H9 (cell line): Measurements from ENCODE around the gene TRIM40. TPM values are rescaled to one million over a fixed set of nuclear protein-coding genes. Genes with fewer than 3 reads are reported as not detected.
A peak's percentile ranks its signal among the peaks of the same experiment; 100 is the strongest.

Source experiments
- DNase-seq: peaks from one replicate; pipeline ENCODE4 v3.0.0-alpha.2; 2017
- H2AFZ ChIP-seq: one replicate; pipeline ENCODE4 v1.6.1; 2013; ENCODE audit warnings: mild to moderate bottlenecking, low read length, control low read depth, moderate library complexity
- H2AK5ac ChIP-seq: 2 replicates; pipeline ENCODE4 v1.6.1; 2013; ENCODE audit warnings: low read length, control low read depth, mixed read lengths; ENCODE audit not compliant: insufficient read length
- H2BK120ac ChIP-seq: one replicate; pipeline ENCODE4 v1.6.1; 2013; ENCODE audit warnings: low read depth, mild to moderate bottlenecking, low read length, control low read depth, inconsistent platforms; ENCODE audit not compliant: poor library complexity, severe bottlenecking
- H2BK12ac ChIP-seq: 2 replicates; pipeline ENCODE4 v1.6.1; 2013; ENCODE audit warnings: low read length, control low read depth, mixed read lengths, low read depth; ENCODE audit not compliant: insufficient read length
- H2BK15ac ChIP-seq: 2 replicates; pipeline ENCODE4 v1.6.1; 2013; ENCODE audit warnings: low read depth, low read length, control low read depth
- H2BK20ac ChIP-seq: one replicate; pipeline ENCODE4 v1.6.1; 2013; ENCODE audit warnings: low read depth, mild to moderate bottlenecking, low read length, control low read depth, inconsistent platforms; ENCODE audit not compliant: poor library complexity, severe bottlenecking
- H2BK5ac ChIP-seq: 2 replicates; pipeline ENCODE4 v1.6.1; 2013; ENCODE audit warnings: low read length, control low read depth, mixed read lengths; ENCODE audit not compliant: insufficient read length
- H3K14ac ChIP-seq: 2 replicates; pipeline ENCODE4 v1.6.1; 2013; ENCODE audit warnings: low read length, control low read depth; ENCODE audit not compliant: insufficient read depth
- H3K18ac ChIP-seq: 2 replicates; pipeline ENCODE4 v1.6.1; 2013; ENCODE audit warnings: low read depth, mild to moderate bottlenecking, mixed read lengths, low read length, control low read depth; ENCODE audit not compliant: insufficient read length
- H3K23ac ChIP-seq: 2 replicates; pipeline ENCODE4 v1.6.1; 2013; ENCODE audit warnings: low read length, control low read depth, mixed read lengths, low read depth; ENCODE audit not compliant: insufficient read length
- H3K23me2 ChIP-seq: 2 replicates; pipeline ENCODE4 v1.6.1; 2013; ENCODE audit warnings: low read depth, mild to moderate bottlenecking, mixed read lengths, low read length, control low read depth; ENCODE audit not compliant: insufficient read length, poor library complexity, severe bottlenecking
- H3K27ac ChIP-seq: 2 replicates; pipeline ENCODE4 v1.5.1; 2013; ENCODE audit warnings: low read length, control low read depth, mixed read lengths, low read depth; ENCODE audit not compliant: insufficient read length
- H3K27me3 ChIP-seq: 2 replicates; pipeline ENCODE4 v1.6.1; 2013; ENCODE audit warnings: low read length, control low read depth, inconsistent platforms; ENCODE audit not compliant: insufficient read depth
- H3K4ac ChIP-seq: 2 replicates; pipeline ENCODE4 v1.6.1; 2013; ENCODE audit warnings: low read depth, mild to moderate bottlenecking, control low read depth, inconsistent platforms, low read length, moderate library complexity
- H3K4me1 ChIP-seq: 2 replicates; pipeline ENCODE4 v1.6.1; 2013; ENCODE audit warnings: low read length, control low read depth, inconsistent platforms; ENCODE audit not compliant: insufficient read depth
- H3K4me2 ChIP-seq: 2 replicates; pipeline ENCODE4 v1.6.1; 2013; ENCODE audit warnings: low read length, control low read depth, mixed read lengths; ENCODE audit not compliant: insufficient read length, insufficient read depth
- H3K56ac ChIP-seq: 2 replicates; pipeline ENCODE4 v1.6.1; 2013; ENCODE audit warnings: low read depth, mild to moderate bottlenecking, mixed read lengths, low read length, control low read depth; ENCODE audit not compliant: insufficient read length
- H3K79me1 ChIP-seq: 2 replicates; pipeline ENCODE4 v1.6.1; 2013; ENCODE audit warnings: low read depth, mild to moderate bottlenecking, moderate library complexity, low read length, control low read depth, inconsistent platforms; ENCODE audit not compliant: insufficient read depth, poor library complexity, severe bottlenecking
- H3K79me2 ChIP-seq: 2 replicates; pipeline ENCODE4 v1.6.1; 2013; ENCODE audit warnings: low read length, control low read depth, inconsistent platforms; ENCODE audit not compliant: insufficient read depth
- H3K9ac ChIP-seq: 2 replicates; pipeline ENCODE4 v1.6.1; 2013; ENCODE audit warnings: low read length, control low read depth, mixed read lengths; ENCODE audit not compliant: insufficient read length; ENCODE audit errors: extremely low read depth
- H3K9me3 ChIP-seq: one replicate; pipeline ENCODE4 v1.6.1; 2013; ENCODE audit warnings: low read depth, low read length, inconsistent platforms; ENCODE audit not compliant: control insufficient read depth
- H3T11ph ChIP-seq: one replicate; pipeline ENCODE4 v1.6.1; 2013; ENCODE audit warnings: mild to moderate bottlenecking, low read length, control low read depth, inconsistent platforms
- H4K20me1 ChIP-seq: one replicate; pipeline ENCODE4 v1.6.1; 2013; ENCODE audit not compliant: control insufficient read depth, insufficient read length, insufficient read depth
- H4K5ac ChIP-seq: 2 replicates; pipeline ENCODE4 v1.6.1; 2013; ENCODE audit warnings: low read depth, mild to moderate bottlenecking, mixed read lengths, low read length, control low read depth; ENCODE audit not compliant: insufficient read length
- H4K8ac ChIP-seq: replicated peaks from 2 replicates; pipeline ENCODE4 v1.6.1; 2013; ENCODE audit warnings: low read length, control low read depth, mixed read lengths, low read depth; ENCODE audit not compliant: insufficient read length
- H4K91ac ChIP-seq: 2 replicates; pipeline ENCODE4 v1.6.1; 2013; ENCODE audit warnings: low read depth, mild to moderate bottlenecking, moderate library complexity, mixed read lengths, low read length, control low read depth; ENCODE audit not compliant: insufficient read length
- H3K27ac Mint-ChIP-seq, 3 experiments: 2 replicates in 2 of 3; 3 replicates in 1 of 3; pipeline ENCODE4 v1.8.0; 2020 to 2021; ENCODE audit warnings: mixed read lengths in 3 of 3, mild to moderate bottlenecking in 1 of 3, moderate library complexity in 1 of 3
- H3K27me3 Mint-ChIP-seq: 2 replicates; pipeline ENCODE4 v1.8.0; 2021; ENCODE audit warnings: low read depth, mild to moderate bottlenecking, moderate library complexity, mixed read lengths
- H3K36me3 Mint-ChIP-seq, 3 experiments: 2 replicates in 2 of 3; 3 replicates in 1 of 3; pipeline ENCODE4 v1.8.0; 2020 to 2021; ENCODE audit warnings: low read depth in 3 of 3, mixed read lengths in 3 of 3; ENCODE audit not compliant: insufficient read depth in 1 of 3
- H3K4me1 Mint-ChIP-seq, 2 experiments: 2 replicates each; pipeline ENCODE4 v1.8.0; 2020; ENCODE audit warnings: mixed read lengths in 2 of 2
- H3K4me3 Mint-ChIP-seq, 2 experiments: 2 replicates in 1 of 2; 3 replicates in 1 of 2; pipeline ENCODE4 v1.8.0; 2020 to 2021; ENCODE audit warnings: mild to moderate bottlenecking in 2 of 2, mixed read lengths in 2 of 2, moderate library complexity in 1 of 2
- H3K9me3 Mint-ChIP-seq, 2 experiments: 2 replicates in 1 of 2; 3 replicates in 1 of 2; pipeline ENCODE4 v1.8.0; 2020; ENCODE audit warnings: mild to moderate bottlenecking in 2 of 2, mixed read lengths in 2 of 2, moderate library complexity in 1 of 2
- WGBS: extraction: QIAGEN DNeasy Blood & Tissue Kit; methylation state at CpG from one replicate; pipeline ENCODE4 v1.1.7; 2013; ENCODE audit warnings: missing lambda C conversion rate, low lambda C conversion rate, mixed read lengths; ENCODE audit not compliant: insufficient read length; ENCODE audit errors: extremely low coverage; 5-methylcytosine and 5-hydroxymethylcytosine counted together
- total RNA-seq: library from RNA; stranded (reverse); gene quantifications from 2 replicates; pipeline ENCODE4 v1.2.1, GENCODE V29; 2021
- TF ChIP-seq, protein P1 (sequence below): fragments of 200-600 bp; sonication (generic); conservative IDR thresholded peaks from 3 replicates; pipeline ENCODE4 v1.8.0; 2021; ENCODE audit warnings: antibody characterized with exemption, mild to moderate bottlenecking

TRIM40 gene
- total RNA-seq, 1 experiment from 2014 or later, result not detected

- H3K27me3 Mint-ChIP-seq, result peaks cover 85% of the 10 kb centered on the region
- Histone ChIP-seq H3K79me2 (no peaks in the 10 kb centered on the region), H4K8ac (no peak overlapping the region), H3K14ac (peak overlapping the region; percentile 53; the same call in 1 of the 2 replicates), H2BK15ac (no peak overlapping the region), H3K56ac (no peak overlapping the region), H2BK120ac (no peak overlapping the region), H4K5ac (no peak overlapping the region), H2BK5ac (no peak overlapping the region), H3T11ph (no peak overlapping the region), H3K4ac (no peak overlapping the region), H2AK5ac (no peak overlapping the region), H3K4me1 (no peaks in the 10 kb centered on the region), H3K23ac (no peak overlapping the region), H2AFZ (no peak overlapping the region), H3K9me3 (no peaks in the 10 kb centered on the region), H3K27ac (no peak overlapping the region), H4K20me1 (no peaks in the 10 kb centered on the region), H3K23me2 (peaks cover 11% of the 10 kb centered on the region), H2BK20ac (no peak overlapping the region), H3K9ac (no peak overlapping the region), H3K4me2 (peak overlapping the region; percentile 76), H3K18ac (no peak overlapping the region), H3K27me3 (peaks cover 23% of the 10 kb centered on the region; the same call in 1 of the 2 replicates), H3K79me1 (no peaks in the 10 kb centered on the region), H2BK12ac (no peak overlapping the region), H4K91ac (no peak overlapping the region)
- no peak overlapping the region for H3K27ac Mint-ChIP-seq
- no CpG with 5 or more reads among the region's 50 CpGs for WGBS
- TF ChIP-seq, protein P1, sequence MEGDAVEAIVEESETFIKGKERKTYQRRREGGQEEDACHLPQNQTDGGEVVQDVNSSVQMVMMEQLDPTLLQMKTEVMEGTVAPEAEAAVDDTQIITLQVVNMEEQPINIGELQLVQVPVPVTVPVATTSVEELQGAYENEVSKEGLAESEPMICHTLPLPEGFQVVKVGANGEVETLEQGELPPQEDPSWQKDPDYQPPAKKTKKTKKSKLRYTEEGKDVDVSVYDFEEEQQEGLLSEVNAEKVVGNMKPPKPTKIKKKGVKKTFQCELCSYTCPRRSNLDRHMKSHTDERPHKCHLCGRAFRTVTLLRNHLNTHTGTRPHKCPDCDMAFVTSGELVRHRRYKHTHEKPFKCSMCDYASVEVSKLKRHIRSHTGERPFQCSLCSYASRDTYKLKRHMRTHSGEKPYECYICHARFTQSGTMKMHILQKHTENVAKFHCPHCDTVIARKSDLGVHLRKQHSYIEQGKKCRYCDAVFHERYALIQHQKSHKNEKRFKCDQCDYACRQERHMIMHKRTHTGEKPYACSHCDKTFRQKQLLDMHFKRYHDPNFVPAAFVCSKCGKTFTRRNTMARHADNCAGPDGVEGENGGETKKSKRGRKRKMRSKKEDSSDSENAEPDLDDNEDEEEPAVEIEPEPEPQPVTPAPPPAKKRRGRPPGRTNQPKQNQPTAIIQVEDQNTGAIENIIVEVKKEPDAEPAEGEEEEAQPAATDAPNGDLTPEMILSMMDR, result no peak
- peak; percentile 73 for DNase-seq
- peaks cover 5 to 12% of the 10 kb centered on the region in 2 experiments for H3K4me1 Mint-ChIP-seq
- no peaks in the 10 kb centered on the region for H3K9me3 Mint-ChIP-seq
- H3K36me3 Mint-ChIP-seq, result no peaks in the 10 kb centered on the region
- H3K4me3 Mint-ChIP-seq, result peak overlapping the region; percentile 73 to 90
These were observed 8.5 kb upstream of the TRIM40 start for GRCh38 chr6:30127238-30128093.
